Astrocyte (in vitro differentiated cells and primary cell): ENCODE data around the gene NPAS3.

Experiments used
- CTCF ChIP-seq: IDR thresholded peaks from 2 replicates; pipeline ENCODE4 v1.5.1; 2011; ENCODE audit warnings: low read depth, mild to moderate bottlenecking, inconsistent platforms, low read length, moderate library complexity; ENCODE audit not compliant: insufficient read depth
- EZH2 ChIP-seq: IDR thresholded peaks from 2 replicates; pipeline ENCODE4 v1.6.1; 2012; ENCODE audit warnings: mild to moderate bottlenecking, low read length, inconsistent platforms; ENCODE audit not compliant: insufficient read depth

DNA sequence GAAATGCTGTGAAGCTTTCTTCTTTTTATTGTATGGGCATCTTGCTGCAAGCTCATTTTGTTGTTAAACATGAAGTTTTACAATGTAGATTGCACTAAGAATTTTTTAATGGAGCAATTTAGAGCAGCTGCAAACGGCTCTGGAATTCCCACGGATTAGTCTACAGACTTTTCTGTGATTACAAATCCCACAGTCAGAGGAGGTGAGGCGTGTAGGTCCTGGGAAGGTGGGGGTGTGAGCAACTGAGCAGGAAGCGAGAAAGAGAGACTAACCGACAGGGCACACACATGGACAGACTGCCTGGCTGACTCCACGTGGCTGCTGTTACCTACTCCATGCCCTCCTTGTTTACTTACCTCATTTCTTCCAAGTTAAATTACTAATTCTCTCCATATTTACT lies 348.5 kb downstream of the NPAS3 start:
- no peak for TF ChIP-seq CTCF
- TF ChIP-seq EZH2, result no peak
